Activated CD8-positive, alpha-beta memory T cell treated with anti-CD3 and anti-CD28 coated beads, Interleukin-2, amount 50 U/mL, for 1 hour (primary cell): ENCODE results near the gene DIP2B.
"Not testable (repeated sequence)": the region's sequence is repeated elsewhere in the genome, so short reads cannot be mapped to it uniquely, and the experiment has no call there.

ENCODE experiments used
- DNase-seq: peaks from one replicate; pipeline ENCODE4 v3.0.0-alpha.2; 2020; ENCODE audit errors: extremely low read depth

The DIP2B gene, protein sequence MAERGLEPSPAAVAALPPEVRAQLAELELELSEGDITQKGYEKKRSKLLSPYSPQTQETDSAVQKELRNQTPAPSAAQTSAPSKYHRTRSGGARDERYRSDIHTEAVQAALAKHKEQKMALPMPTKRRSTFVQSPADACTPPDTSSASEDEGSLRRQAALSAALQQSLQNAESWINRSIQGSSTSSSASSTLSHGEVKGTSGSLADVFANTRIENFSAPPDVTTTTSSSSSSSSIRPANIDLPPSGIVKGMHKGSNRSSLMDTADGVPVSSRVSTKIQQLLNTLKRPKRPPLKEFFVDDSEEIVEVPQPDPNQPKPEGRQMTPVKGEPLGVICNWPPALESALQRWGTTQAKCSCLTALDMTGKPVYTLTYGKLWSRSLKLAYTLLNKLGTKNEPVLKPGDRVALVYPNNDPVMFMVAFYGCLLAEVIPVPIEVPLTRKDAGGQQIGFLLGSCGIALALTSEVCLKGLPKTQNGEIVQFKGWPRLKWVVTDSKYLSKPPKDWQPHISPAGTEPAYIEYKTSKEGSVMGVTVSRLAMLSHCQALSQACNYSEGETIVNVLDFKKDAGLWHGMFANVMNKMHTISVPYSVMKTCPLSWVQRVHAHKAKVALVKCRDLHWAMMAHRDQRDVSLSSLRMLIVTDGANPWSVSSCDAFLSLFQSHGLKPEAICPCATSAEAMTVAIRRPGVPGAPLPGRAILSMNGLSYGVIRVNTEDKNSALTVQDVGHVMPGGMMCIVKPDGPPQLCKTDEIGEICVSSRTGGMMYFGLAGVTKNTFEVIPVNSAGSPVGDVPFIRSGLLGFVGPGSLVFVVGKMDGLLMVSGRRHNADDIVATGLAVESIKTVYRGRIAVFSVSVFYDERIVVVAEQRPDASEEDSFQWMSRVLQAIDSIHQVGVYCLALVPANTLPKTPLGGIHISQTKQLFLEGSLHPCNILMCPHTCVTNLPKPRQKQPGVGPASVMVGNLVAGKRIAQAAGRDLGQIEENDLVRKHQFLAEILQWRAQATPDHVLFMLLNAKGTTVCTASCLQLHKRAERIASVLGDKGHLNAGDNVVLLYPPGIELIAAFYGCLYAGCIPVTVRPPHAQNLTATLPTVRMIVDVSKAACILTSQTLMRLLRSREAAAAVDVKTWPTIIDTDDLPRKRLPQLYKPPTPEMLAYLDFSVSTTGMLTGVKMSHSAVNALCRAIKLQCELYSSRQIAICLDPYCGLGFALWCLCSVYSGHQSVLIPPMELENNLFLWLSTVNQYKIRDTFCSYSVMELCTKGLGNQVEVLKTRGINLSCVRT (N-terminal part only)

GRCh38 chr12:50504798-50505674 is at the start of gene DIP2B:
DIP2B (plus strand) TSS chr12:50504985; CDS start chr12:50505141, 156 bp downstream.
- peak; percentile 91 for DNase-seq

GRCh38 chr12:50458606-50459005 is 46.2 kb upstream of the DIP2B start:
- no peak for DNase-seq

DNA sequence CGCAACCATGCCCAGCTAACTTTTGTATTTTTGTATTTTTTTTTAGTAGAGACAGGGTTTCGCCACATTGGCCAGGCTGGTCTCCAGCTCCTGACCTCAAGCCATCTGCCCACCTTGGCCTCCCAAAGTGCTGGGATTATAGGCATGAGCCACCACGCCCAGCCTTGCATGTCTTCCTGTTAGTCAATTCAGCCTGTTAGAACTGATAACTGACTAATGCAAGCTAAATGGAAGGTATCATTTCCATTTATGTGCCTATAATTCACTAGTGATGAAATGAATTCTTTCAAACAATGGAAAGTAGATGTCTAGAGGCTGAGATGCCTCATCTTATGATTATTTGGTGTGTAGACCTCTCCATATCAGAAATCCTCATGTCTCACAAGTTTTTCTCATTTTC is 37.3 kb upstream of the DIP2B start:
- DNase-seq = no peak

DNA sequence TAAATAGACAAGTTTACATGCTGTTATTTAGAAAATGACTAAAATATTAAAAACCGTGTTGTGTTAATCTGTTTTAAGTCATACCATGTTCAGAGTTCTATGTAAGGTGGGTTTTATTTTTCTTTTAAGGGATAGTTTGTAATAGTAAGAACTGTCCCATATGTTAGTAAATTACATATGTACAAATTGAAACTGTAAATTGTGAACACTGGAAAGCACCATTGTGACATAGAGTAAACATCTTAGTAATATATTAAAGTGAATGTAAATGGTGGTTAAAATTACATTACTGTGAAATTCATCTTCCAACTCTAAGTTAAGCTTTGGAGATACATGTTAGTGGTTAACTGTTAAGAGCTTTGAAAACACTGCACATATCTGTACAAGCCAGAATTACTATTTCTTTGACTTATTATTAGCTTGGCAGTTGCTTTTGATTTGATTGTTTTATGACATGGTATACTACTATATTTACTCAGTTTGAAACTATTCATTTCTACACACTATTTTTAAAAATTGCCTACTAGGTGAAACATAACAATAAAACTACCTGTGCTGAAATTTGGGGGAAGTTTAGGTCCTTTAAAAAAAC is 27.4 kb upstream of the DIP2B start:
- DNase-seq = no peak

- no peak for DNase-seq
Measured at GRCh38 chr12:50482571-50482970, 22.2 kb upstream of the DIP2B start.

DNA sequence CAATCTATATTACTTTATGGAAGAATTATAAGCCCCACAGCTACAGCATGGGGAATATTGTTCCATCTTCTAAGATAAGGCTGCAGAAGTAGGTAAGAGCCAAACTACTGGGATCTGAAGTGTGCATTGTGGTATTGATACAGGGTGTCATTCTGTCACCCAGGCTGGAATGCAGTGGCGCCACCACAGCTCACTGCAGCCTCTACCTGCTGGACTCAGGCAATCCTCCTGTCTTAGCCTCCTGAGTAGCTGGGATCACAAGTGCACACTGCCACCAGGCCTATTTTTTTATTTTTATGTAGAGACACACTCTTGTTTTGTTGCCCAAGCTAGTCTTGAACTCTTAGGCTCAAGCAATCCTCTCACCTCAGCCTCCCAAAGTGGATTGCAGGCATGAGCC is 21.3 kb upstream of the DIP2B start:
- DNase-seq = no peak

GRCh38 chr12:50488801-50489200 is 16.0 kb upstream of the DIP2B start:
- DNase-seq = no peak

GRCh38 chr12:50498119-50498518 is 6.7 kb upstream of the DIP2B start:
- not testable (repeated sequence) for DNase-seq

GRCh38 chr12:50505675-50506530 is 1.1 kb downstream of the DIP2B start:
- no peak for DNase-seq

DNA sequence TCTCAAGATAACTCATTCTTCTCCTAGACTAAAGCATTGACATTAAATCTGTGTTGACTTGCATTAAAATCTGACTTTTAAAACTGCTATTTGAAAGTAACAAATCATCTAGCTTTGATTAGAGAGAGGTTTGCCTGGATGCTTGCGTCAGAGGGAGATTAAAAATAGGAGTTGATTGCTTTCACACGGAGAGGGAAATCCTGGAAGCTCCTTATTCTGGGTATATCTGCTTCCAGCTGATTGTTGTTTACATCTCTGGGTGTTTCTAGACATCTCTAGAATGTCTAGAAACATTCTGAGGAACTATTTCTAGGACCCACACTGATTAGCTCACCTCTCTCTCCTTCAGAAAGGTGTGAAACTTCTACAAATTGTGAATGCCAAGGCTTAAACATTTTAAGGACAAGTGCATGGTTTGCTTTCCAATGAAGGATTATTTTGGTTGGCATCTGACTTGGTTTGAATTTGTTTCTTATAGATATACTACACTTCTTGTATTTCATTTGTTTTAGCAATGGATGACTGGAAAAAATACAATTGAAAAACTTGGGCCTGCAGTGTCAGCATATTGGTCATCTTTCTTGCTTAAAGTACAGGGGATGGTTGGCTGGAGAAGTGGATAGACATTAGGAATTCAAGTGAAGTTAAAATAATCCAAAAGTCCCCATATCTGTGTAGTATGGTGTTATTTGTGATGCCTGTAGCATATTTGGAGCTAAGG is 2.1 kb downstream of the DIP2B start:
- DNase-seq = no peak

DNA sequence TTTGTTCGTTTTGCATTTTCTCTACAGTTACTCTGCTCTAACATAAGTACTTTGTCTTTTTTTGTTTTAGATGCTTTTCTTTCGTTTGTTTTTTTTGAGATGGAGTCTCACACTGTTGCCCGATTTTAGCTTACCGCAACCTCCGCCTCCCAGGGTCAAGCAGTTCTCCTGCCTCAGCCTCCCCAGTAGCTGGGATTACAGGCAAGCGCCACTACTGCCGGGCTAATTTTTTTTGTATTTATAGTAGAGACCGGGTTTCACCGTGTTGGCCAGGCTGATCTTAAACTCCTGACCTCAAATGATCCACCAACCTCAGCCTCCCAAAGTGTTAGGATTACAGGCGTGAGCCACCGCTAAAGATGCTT is 2.7 kb downstream of the DIP2B start:
- DNase-seq = no peak

DNA sequence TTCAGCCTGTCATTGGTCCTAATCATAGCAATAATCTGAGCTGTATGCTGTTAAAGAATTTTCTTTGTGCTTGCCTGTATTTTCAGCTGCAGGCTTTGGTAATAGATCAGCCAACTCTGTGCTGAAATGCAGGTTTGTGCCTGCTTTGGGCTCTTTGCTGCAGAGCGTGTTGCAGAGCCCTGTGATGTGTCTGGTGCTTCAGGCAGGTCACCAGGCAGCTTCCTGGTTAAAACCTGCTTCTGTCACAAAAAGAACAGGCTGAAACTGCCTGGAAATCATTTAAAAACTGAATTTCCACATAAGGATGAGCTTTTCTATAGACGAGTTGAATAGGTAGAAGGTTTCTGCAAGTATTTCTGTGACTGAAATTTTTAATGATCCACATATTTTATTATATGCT is 3.1 kb downstream of the DIP2B start:
- DNase-seq = no peak

DNA sequence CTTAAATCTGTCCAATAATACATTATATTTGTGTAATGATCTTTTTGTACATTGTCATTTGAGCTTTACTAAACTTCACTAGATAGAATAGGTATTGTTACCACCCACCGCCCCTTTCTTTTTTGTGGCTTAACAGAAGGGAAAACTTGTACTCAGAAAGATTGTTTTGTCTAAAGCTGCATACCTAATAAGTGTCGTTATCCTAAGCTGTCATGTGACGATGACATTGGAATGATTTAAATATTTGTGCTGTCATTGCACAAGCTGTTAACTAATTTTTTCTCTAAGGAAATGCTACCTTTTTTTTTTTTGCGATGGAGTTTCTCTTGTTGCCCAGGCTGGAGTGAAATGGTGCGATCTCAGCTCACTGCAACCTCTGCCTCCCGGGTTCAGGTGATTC is 3.6 kb downstream of the DIP2B start:
- DNase-seq = no peak

- DNase-seq = no peak
Measured at GRCh38 chr12:50508970-50509663, 4.3 kb downstream of the DIP2B start.

DNA sequence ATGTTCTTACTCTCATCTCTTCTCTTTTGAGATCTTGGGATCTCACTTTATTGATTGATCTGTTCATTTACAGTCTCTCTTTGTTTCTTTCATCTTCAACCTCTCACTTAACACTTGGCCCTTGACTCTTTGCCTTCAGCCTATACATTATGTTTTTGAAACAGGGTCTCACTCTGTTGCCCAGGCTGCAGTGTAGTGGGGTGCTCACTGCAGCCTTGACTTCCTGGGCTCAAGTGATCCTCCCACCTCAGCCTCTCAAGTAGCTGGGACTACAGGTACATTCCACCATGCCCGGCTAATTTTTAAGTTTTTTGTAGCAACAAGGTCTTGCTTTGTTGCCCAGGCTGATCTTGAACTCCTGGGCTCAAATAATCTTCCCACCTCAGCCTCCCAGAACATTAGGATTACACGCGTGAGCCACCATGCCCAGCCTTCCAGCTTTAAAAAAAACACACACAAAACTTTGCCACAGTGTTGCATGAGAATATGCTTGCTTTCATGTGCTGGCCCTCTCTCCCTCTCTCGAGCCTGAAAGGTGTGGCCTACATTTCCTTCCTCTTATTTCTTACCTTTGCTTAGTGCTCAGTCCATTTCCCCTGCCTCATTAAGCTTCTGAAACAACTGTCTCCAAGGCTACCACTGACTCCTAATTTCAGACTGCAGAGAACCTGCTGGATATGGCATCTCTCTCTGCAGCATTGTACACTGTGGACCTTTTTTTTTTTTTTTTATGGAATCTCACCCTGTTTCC is 9.9 kb downstream of the DIP2B start:
- no peak for DNase-seq

GRCh38 chr12:50515587-50515986 is 10.8 kb downstream of the DIP2B start:
- no peak for DNase-seq

DNA sequence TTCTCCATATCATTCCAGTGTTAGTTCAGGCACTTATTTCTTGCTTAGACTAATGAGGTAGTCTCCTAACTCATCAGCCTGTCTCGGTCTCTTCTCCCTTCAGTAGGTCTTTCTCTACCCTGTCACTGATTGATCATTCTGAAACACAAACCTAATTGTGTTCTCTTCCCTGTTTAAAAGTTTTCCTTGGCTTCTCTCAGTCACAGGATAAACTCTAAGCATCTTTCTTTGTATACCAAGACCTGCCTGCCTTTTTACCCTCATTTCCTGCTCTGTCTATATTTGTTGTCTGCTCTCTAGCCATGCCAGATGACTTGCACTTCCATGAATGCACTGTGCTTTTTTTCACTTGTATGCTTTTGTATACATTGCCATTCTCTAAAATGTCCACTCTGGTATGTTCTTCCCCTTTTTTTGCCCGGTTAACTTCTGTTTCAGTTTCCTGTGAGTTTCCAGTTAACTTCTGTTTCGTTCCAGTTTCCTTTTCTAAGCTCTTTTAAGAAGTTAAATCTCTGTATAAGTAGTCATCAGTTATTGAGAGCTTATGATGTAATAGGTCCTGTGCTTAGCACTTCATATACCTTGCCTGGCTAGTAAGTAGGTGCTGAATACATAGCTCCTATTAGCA is 12.8 kb downstream of the DIP2B start:
- no peak for DNase-seq
